ENCODE data around the gene ZBTB12. TPM values are rescaled to one million over a fixed set of nuclear protein-coding genes. Genes with fewer than 3 reads are reported as not detected.

The ZBTB12 gene
- total and polyA plus RNA-seq, 2 of the 8 experiments (the other 6 are each of a cell fraction or from before 2014, with no cell fraction given) = 20.7 to 40.8 TPM

DNA sequence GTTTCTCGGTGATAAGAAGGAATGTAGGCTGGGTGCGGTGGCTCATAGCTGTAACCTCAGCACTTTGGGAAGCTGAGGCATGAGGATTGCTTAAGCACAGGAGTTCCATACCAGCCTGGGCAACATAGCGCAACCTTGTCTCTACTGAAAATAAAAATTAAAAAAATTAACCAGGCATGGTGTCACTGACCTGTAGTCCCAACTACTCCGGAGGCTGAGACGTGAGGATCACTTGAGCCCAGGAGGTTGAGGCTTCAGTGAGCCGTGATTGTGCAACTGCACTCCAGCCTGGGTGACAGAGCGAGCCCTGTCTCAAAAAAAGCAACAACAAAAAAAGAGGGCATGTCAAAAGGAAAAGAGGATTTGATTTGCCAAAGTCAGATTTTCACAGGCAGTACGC, 43.2 kb downstream of the ZBTB12 start:
- CTCF ChIA-PET (ENCODE audit: partially characterized antibody) = interaction anchor here (0.6 to 1.8 kb wide), 7 partner anchors 10 to 452 kb away, joined by 3 to 7 read pairs (median 4); no protein-coding TSS in a partner anchor
- Histone ChIP-seq H3K18ac (ENCODE audit: extremely low read depth, low read length) (no peak overlapping the region), H3K79me2 (ENCODE audit: control insufficient read depth in 1 of 2, insufficient read depth in 2 of 2, low read length in 2 of 2) (no peaks in the 10 kb centered on the region), H3K4ac (replicated peaks; ENCODE audit: insufficient read length, low read depth, low read length) (no peak overlapping the region), H3K23ac (ENCODE audit: insufficient read length) (no peak overlapping the region), H2AFZ (ENCODE audit: low read length) (no peak overlapping the region), H2AK5ac (ENCODE audit: low read depth, low read length) (no peak overlapping the region), H3K14ac (ENCODE audit: insufficient read length) (no peak overlapping the region), H2BK5ac (ENCODE audit: low read depth, low read length) (no peak overlapping the region), H3K9me3 (ENCODE audit: insufficient read depth in 2 of 2, low read depth in 1 of 2, low read length in 1 of 2) (peaks cover 6 to 7% of the 10 kb centered on the region in 2 experiments; a peak in 1 of 4 replicates), H3K56ac (replicated peaks; ENCODE audit: insufficient read length, low read depth, low read length) (no peak overlapping the region), H3K23me2 (ENCODE audit: low read depth, low read length) (peaks cover 8% of the 10 kb centered on the region; the same call in 1 of the 2 replicates), H4K5ac (ENCODE audit: insufficient read length, low read depth, low read length) (no peak overlapping the region), H2BK20ac (ENCODE audit: low read length) (no peak overlapping the region), H3K9ac (replicated peaks in 1 of 4; ENCODE audit: extremely low read depth in 1 of 4, low read depth in 3 of 4, low read length in 3 of 4) (no peak overlapping the region), H3K27me3 (replicated peaks in 1 of 4; ENCODE audit: control insufficient read depth in 3 of 4, extremely low read depth in 1 of 4, insufficient read depth in 3 of 4, low read length in 3 of 4) (0 out of 7 replicates have a peak, but pooled peaks cover 0 to 3% (median 0%) of the 10 kb centered on the region in 4 experiments), H4K91ac (replicated peaks; ENCODE audit: insufficient read length, low read length) (no peak overlapping the region), H2BK15ac (ENCODE audit: low read length) (no peak overlapping the region), H3K79me1 (ENCODE audit: low read depth, low read length) (0 out of 2 replicates have a peak, but pooled peaks cover 2% of the 10 kb centered on the region), H3K4me1 (replicated peaks in 1 of 4; ENCODE audit: control insufficient read depth in 3 of 4, insufficient read depth in 4 of 4, low read length in 3 of 4) (peaks cover 0 to 3% (median 0%) of the 10 kb centered on the region in 4 experiments; a peak in 2 of 7 replicates), H3K4me2 (ENCODE audit: insufficient read depth in 1 of 2, low read depth in 2 of 2, low read length in 2 of 2) (no peak overlapping the region), H4K20me1 (replicated peaks in 1 of 2; ENCODE audit: control insufficient read depth in 1 of 2, insufficient read depth in 2 of 2, low read length in 2 of 2) (no peaks in the 10 kb centered on the region), H3K27ac (ENCODE audit: low read depth, low read length) (no peak overlapping the region), H2BK120ac (replicated peaks; ENCODE audit: low read depth, low read length) (no peak overlapping the region), H3K4me3 (ENCODE audit: extremely low read depth in 1 of 4, insufficient read depth in 2 of 4, low read depth in 3 of 4, low read length in 4 of 4) (no peak overlapping the region), H4K8ac (ENCODE audit: extremely low read depth, insufficient read depth, low read length) (no peak overlapping the region; the same call in 1 of the 2 replicates), H3K36me3 (ENCODE audit: control insufficient read depth in 2 of 4, insufficient read depth in 4 of 4, low read length in 3 of 4) (peaks cover 3 to 17% (median 4%) of the 10 kb centered on the region in 4 experiments; a peak in 7 of 8 replicates), H2BK12ac (ENCODE audit: low read depth, low read length) (no peak overlapping the region)
- DNase-seq (ENCODE audit: low read depth in 1 of 2, low spot score in 2 of 2) (no peak), FAIRE-seq (no peak)
- no peak for TF ChIP-seq CBX8 (IDR thresholded peaks at IDR 0.05; ENCODE audit: borderline replicate concordance, low read depth, low read length)
- POLR2A ChIA-PET (ENCODE audit: partially characterized antibody) = interaction anchor here (1.1 to 6.5 kb wide), 7 partner anchors 13 to 283 kb away, joined by 3 to 93 read pairs (median 4); partner anchors contain the start of genes HSPA1B and TNF
- WGBS, 2 experiments (ENCODE audit: extremely low coverage in 1 of 2, insufficient coverage in 1 of 2, insufficient read length in 1 of 2, insufficient replicate concordance in 2 of 2, low coverage in 1 of 2, low lambda C conversion rate in 2 of 2, missing lambda C conversion rate in 1 of 2) = 93% methylated on average over 8 of the region's 8 CpGs; no CpG with 5 or more reads in 1 of the 2 experiments
